AG09309 (cell line): ENCODE data around the gene VSTM4.

ENCODE experiments used
- DNase-seq: peaks from one replicate; pipeline ENCODE4 v3.0.0-alpha.2; 2010; ENCODE audit warnings: low read depth
- H3K4me3 ChIP-seq: 2 replicates; pipeline ENCODE4 v1.5.1; 2011; ENCODE audit warnings: mild to moderate bottlenecking, low read depth, low read length, moderate library complexity; ENCODE audit not compliant: control insufficient read depth
- CTCF ChIP-seq: IDR thresholded peaks from 2 replicates; pipeline ENCODE4 v1.5.1; 2011; ENCODE audit warnings: mild to moderate bottlenecking, low read depth, low read length, inconsistent platforms; ENCODE audit not compliant: insufficient read depth, control insufficient read depth; ENCODE audit errors: missing control alignments

VSTM4 gene

DNA sequence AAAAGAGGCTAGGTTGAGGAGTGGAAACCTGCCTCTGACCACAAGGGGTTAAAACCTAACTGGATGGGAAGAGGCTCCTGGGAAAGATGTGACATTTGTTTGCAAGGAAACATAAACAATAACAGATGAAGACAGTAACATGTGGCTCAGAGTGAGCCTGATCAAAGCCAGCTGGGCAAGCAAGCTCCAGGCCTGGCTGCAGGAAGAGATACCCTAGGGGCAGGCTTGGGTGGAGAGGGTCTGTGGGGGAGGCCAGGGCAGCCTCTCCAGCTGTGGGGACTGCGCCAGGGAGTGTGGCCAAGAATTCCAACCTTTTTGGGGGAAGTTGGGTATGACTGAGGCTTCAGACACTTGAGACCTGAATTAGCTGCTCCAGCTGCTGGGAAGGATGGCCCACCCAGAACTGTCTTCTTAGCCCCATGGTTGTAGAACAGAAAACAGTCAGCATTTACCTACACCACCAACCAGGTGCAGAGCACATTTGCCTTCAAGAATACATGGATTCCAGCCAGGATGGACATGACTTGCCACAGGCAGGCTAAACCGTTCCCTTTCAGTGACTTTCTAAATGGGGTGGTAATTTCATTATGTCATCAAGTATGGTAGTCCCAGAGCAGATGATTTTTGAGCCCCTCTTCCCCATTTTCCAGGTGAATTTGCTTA is 28.9 kb upstream of the VSTM4 start:
- TF ChIP-seq CTCF, result no peak
- H3K4me3 ChIP-seq, result no peak overlapping the region
- DNase-seq, result no peak

GRCh38 chr10:49143249-49143648 is 27.9 kb upstream of the VSTM4 start:
- no peak for DNase-seq
- no peak overlapping the region for H3K4me3 ChIP-seq

DNA sequence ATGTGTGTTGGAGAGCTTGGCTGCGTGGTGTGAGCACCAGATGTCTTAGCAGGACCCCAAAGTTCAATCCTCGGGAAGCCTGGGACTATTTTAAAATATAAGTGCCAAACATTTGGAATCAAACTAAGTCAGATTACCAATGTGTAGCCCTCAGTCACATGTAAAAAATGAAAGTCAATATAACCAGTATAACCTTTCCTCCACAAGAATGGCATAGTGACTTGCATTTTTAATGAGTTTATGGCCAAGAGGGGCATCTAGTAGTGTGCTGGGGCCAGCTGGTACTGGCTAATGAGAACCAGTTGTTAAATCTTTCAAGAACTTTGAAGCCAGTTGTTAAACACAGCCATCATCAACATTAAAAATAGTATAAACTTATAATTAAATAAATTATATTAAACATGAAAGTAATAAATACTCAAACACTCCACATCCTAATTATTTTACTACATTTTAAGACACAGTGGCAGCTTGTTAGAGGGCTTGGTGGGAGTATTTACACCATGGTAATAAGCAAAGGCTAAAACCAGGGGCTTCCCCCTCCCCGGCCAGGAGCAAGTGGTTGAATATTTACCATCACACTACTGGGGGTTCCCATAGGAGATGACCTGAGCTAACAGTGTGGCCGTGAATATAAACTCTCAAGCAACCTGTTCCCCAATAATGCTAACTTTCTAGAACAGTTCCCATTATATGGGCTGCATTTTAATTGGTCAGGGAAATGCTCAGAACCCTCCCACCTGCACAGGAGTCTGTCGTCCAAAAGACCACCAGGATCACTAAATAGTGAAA is 26.4 kb upstream of the VSTM4 start:
- H3K4me3 ChIP-seq, result no peak overlapping the region
- DNase-seq, result no peak
- TF ChIP-seq CTCF, result no peak

More at GRCh38 chr10:49143249-49143648, 27.9 kb upstream of the VSTM4 start:
- TF ChIP-seq CTCF, result no peak

DNA sequence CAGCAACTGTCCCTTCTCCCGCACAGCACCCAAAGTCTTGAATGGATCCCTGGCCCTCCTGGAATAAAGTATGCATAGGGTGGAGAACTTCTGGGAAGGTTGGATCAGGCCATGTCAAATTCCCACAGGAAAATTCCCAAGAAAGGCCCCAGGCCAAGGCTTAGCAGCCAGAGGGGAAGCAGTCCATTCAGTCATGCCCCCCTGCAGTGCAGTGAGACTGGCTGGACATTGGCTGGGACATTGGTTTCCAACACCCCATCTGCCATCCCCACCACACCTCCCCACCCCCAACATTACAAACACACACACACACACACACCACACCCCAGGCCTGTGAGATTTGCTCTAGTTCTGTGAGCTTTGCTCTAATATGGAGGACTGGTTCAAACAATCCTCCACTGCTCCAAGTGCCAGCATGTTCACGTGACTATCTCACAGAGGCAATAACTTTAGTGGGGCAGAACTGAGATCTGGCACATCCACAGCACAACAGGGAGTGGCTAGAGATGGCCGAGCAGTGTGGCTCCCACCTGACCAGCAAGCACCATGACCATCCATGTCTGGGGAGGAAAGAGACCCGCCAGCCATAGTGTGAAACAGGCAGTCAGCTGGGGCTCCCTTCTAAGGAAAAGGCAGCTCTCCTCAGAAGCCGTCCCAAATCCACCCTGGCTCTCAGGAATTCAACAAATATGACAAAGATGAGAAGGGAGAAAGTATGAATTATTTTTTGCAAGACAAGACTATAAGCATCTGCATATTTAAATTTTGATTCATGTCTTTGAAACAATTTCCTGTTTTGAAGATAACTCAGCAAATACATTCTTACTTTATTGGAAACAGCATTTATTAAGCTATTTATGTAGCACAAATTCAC is 25.2 kb upstream of the VSTM4 start:
- no peak overlapping the region for H3K4me3 ChIP-seq
- no peak for DNase-seq
- TF ChIP-seq CTCF, result no peak

GRCh38 chr10:49139846-49140195 is 24.5 kb upstream of the VSTM4 start:
- no peak overlapping the region for H3K4me3 ChIP-seq
- peak; percentile 82 for DNase-seq
- TF ChIP-seq CTCF, result no peak

- DNase-seq, result peak; percentile 62
Measured at GRCh38 chr10:49139028-49139845, 23.9 kb upstream of the VSTM4 start.

More at GRCh38 chr10:49139028-49139845, 23.9 kb upstream of the VSTM4 start:
- no peak overlapping the region; the same call in 1 of the 2 replicates for H3K4me3 ChIP-seq
- no peak for TF ChIP-seq CTCF
